ENCODE data around the gene ARID3A. TPM values are rescaled to one million over a fixed set of nuclear protein-coding genes. Genes with fewer than 3 reads are reported as not detected.

Gene ARID3A
- total RNA-seq, 4 donors from 2014 or later: 1.8 to 9.9 (median 7.8) TPM

- Histone ChIP-seq H3K27ac (no peak overlapping the region), H3K4me3 (no peak overlapping the region), H3K9me3 (peaks cover 0 to 6% (median 0%) of the 10 kb centered on the region in 3 donors), H3K27me3 (peaks cover 0 to 5% (median 0%) of the 10 kb centered on the region in 3 donors), H3K36me3 (peaks cover 2 to 47% of the 10 kb centered on the region in 2 donors), H3K4me1 (no peaks in the 10 kb centered on the region)
- peak in 4 of 5 experiments; percentile 23 to 68 (median 53) for TF ChIP-seq CTCF (IDR thresholded peaks at IDR 0.05 in 4 of 5, conservative IDR thresholded peaks at IDR 0.05 in 1 of 5)
- TF ChIP-seq POLR2A (IDR thresholded peaks at IDR 0.05): no peak
- ATAC-seq (no peak), DNase-seq (no peak)
- in situ Hi-C loops (cut with MboI; ENCODE audit: low sequenced_read_pairs in 4 of 4) (loop anchor here in 1 of 4 donors (10.0 kb wide), 1 partner anchor 196 kb away; no protein-coding TSS in a partner anchor), intact Hi-C loops (cut with DNase I; ENCODE audit: low total_unique reads) (no loop called here)
Observed at GRCh38 chr19:970695-971094, 44.9 kb downstream of the ARID3A start.

- ATAC-seq: no peak
- TF ChIP-seq CTCF (IDR thresholded peaks at IDR 0.05 in 4 of 5, conservative IDR thresholded peaks at IDR 0.05 in 1 of 5) (no peak), POLR2A (IDR thresholded peaks at IDR 0.05) (no peak)
- DNase-seq: no peak
- Histone ChIP-seq H3K27me3 (peaks cover 0 to 5% (median 0%) of the 10 kb centered on the region in 3 donors), H3K4me3 (no peak overlapping the region), H3K27ac (no peak overlapping the region), H3K36me3 (peaks cover 2 to 47% of the 10 kb centered on the region in 2 donors), H3K4me1 (no peaks in the 10 kb centered on the region), H3K9me3 (peaks cover 0 to 6% (median 0%) of the 10 kb centered on the region in 3 donors)
- intact Hi-C loops (cut with DNase I; ENCODE audit: low total_unique reads): no loop called here
- in situ Hi-C loops (cut with MboI; ENCODE audit: low sequenced_read_pairs in 4 of 4): loop anchor here in 1 of 4 donors (10.0 kb wide), 1 partner anchor 197 kb away; no protein-coding TSS in a partner anchor
Observed at GRCh38 chr19:971795-972194, 46.0 kb downstream of the ARID3A start.

GRCh38 chr19:972281-972680 lies 46.4 kb downstream of the ARID3A start:
- H3K27ac ChIP-seq: no peak overlapping the region
- peaks cover 0 to 5% (median 0%) of the 10 kb centered on the region in 3 donors for H3K27me3 ChIP-seq
- DNase-seq (no peak), ATAC-seq (no peak)
- H3K4me1 ChIP-seq: no peaks in the 10 kb centered on the region
- peaks cover 0 to 6% (median 0%) of the 10 kb centered on the region in 3 donors for H3K9me3 ChIP-seq
- in situ Hi-C loops (cut with MboI; ENCODE audit: low sequenced_read_pairs in 4 of 4) (loop anchor here in 1 of 4 donors (10.0 kb wide), 1 partner anchor 197 kb away; no protein-coding TSS in a partner anchor), intact Hi-C loops (cut with DNase I; ENCODE audit: low total_unique reads) (no loop called here)
- TF ChIP-seq CTCF (IDR thresholded peaks at IDR 0.05 in 4 of 5, conservative IDR thresholded peaks at IDR 0.05 in 1 of 5) (no peak), POLR2A (IDR thresholded peaks at IDR 0.05) (no peak)
- no peak overlapping the region for H3K4me3 ChIP-seq
- peaks cover 2 to 44% of the 10 kb centered on the region in 2 donors for H3K36me3 ChIP-seq

- no peak overlapping the region for H3K4me3 ChIP-seq
- H3K4me1 ChIP-seq: no peaks in the 10 kb centered on the region
- no peak overlapping the region for H3K27ac ChIP-seq
- in situ Hi-C loops (cut with MboI; ENCODE audit: low sequenced_read_pairs in 4 of 4) (loop anchor here in 1 of 4 donors (10.0 kb wide), 1 partner anchor 199 kb away; no protein-coding TSS in a partner anchor), intact Hi-C loops (cut with DNase I; ENCODE audit: low total_unique reads) (no loop called here)
- DNase-seq (no peak), ATAC-seq (no peak)
- H3K27me3 ChIP-seq: peaks cover 0 to 8% (median 0%) of the 10 kb centered on the region in 3 donors
- H3K9me3 ChIP-seq: peaks cover 0 to 6% (median 0%) of the 10 kb centered on the region in 3 donors
- peaks cover 2 to 32% of the 10 kb centered on the region in 2 donors for H3K36me3 ChIP-seq
- TF ChIP-seq CTCF (IDR thresholded peaks at IDR 0.05 in 4 of 5, conservative IDR thresholded peaks at IDR 0.05 in 1 of 5) (no peak), POLR2A (IDR thresholded peaks at IDR 0.05) (no peak)
Observed at GRCh38 chr19:973726-974563, 48.1 kb downstream of the ARID3A start.

Data from gastrocnemius medialis (tissue), 4 donors.